B cell (primary cell): ENCODE measurements around the gene PAX2. TPM values are rescaled to one million over a fixed set of nuclear protein-coding genes. Genes with fewer than 3 reads are reported as not detected.

Experiments used
- ATAC-seq: fragments of 200-7000 bp; cut with Tn5 transposase; one replicate; pipeline ENCODE4 v1.10.0; 2021; ENCODE audit warnings: low read depth, mild to moderate bottlenecking, moderate number of reproducible peaks, moderate library complexity
- CTCF ChIA-PET: fragments of 350-600 bp; sonication (Branson Sonifier 250); formaldehyde crosslinking; loops from one replicate; lab custom pipeline; 2021; ENCODE audit warnings: antibody characterized with exemption, inconsistent platforms; lab: Charles Lee
- POLR2A ChIA-PET: fragments of 350-600 bp; sonication (Branson Sonifier 250); formaldehyde crosslinking; loops from one replicate; lab custom pipeline; 2021; ENCODE audit warnings: antibody characterized with exemption; lab: Charles Lee
- DNase-seq: peaks from one replicate; pipeline ENCODE4 v3.0.0; 2013
- H2AFZ ChIP-seq: 2 replicates; pipeline ENCODE4 v1.6.1; 2012; ENCODE audit warnings: mild to moderate bottlenecking, low read depth, low read length; ENCODE audit not compliant: insufficient read depth, poor library complexity, severe bottlenecking
- H3K27ac ChIP-seq, 2 donors: 1 replicate in 1 of 2; 2 replicates in 1 of 2; pipeline ENCODE4 v1.5.1; 2012 to 2013; ENCODE audit warnings: low read length in 2 of 2, mild to moderate bottlenecking in 2 of 2, moderate library complexity in 1 of 2
- H3K27me3 ChIP-seq, 4 experiments: fragments of 200-600 bp in 1 of 4; sonication (generic) in 1 of 4; replicated peaks in 1 of 4; 1 replicate in 2 of 4; 2 replicates in 2 of 4; pipeline versions ENCODE4 v1.6.1 to v1.7.0; 2013 to 2016; ENCODE audit warnings: low read length in 3 of 4, mild to moderate bottlenecking in 2 of 4, mixed read lengths in 1 of 4, moderate library complexity in 1 of 4; ENCODE audit not compliant: insufficient read depth in 4 of 4, control insufficient read depth in 3 of 4; ENCODE audit errors: control extremely low read depth in 1 of 4
- H3K36me3 ChIP-seq, 2 experiments: replicated peaks in 1 of 2; 1 replicate in 1 of 2; 2 replicates in 1 of 2; pipeline versions ENCODE4 v1.6.1 to v1.7.1; 2013; ENCODE audit warnings: low read length in 1 of 2; ENCODE audit not compliant: insufficient read depth in 2 of 2, control insufficient read depth in 1 of 2; ENCODE audit errors: control extremely low read depth in 1 of 2, extremely low read depth in 1 of 2
- H3K4me1 ChIP-seq, 2 donors: fragments of 200-600 bp in 1 of 2; sonication (generic) in 1 of 2; 1 replicate in 1 of 2; 2 replicates in 1 of 2; pipeline versions ENCODE4 v1.5.1 to v1.6.1; 2013 to 2017; ENCODE audit warnings: low read length in 2 of 2; ENCODE audit not compliant: control insufficient read depth in 2 of 2, insufficient read depth in 2 of 2
- H3K4me2 ChIP-seq: replicated peaks from 2 replicates; pipeline ENCODE3; 2012; ENCODE audit warnings: mild to moderate bottlenecking, low read depth, low read length; ENCODE audit not compliant: poor library complexity, severe bottlenecking
- H3K4me3 ChIP-seq, 5 experiments: fragments of 200-600 bp in 1 of 5; sonication (generic) in 1 of 5; 1 replicate in 3 of 5; 2 replicates in 2 of 5; pipeline versions ENCODE4 v1.5.1 to v1.7.0; 2011 to 2016; ENCODE audit warnings: low read length in 4 of 5, mild to moderate bottlenecking in 4 of 5, low read depth in 2 of 5, control low read depth in 1 of 5, moderate library complexity in 1 of 5; ENCODE audit not compliant: insufficient read depth in 1 of 5; ENCODE audit errors: control extremely low read depth in 1 of 5, extremely low read depth in 1 of 5
- H3K79me2 ChIP-seq: fragments of 200-600 bp; sonication (generic); one replicate; pipeline ENCODE4 v1.6.0; 2016; ENCODE audit warnings: low read length; ENCODE audit not compliant: control insufficient read depth, insufficient read depth
- H3K9ac ChIP-seq: fragments of 200-600 bp; sonication (generic); 2 replicates; pipeline ENCODE4 v1.6.1; 2017; ENCODE audit warnings: mild to moderate bottlenecking, low read length, moderate library complexity
- H3K9me3 ChIP-seq, 3 donors: one replicate each; pipeline versions ENCODE4 v1.6.1 to v1.7.1; 2013; ENCODE audit warnings: low read length in 2 of 3; ENCODE audit not compliant: control insufficient read depth in 2 of 3, insufficient read depth in 1 of 3; ENCODE audit errors: control extremely low read depth in 1 of 3
- H4K20me1 ChIP-seq: 2 replicates; pipeline ENCODE4 v1.6.0; 2012; ENCODE audit warnings: mild to moderate bottlenecking, low read length; ENCODE audit not compliant: insufficient read depth, control insufficient read depth, poor library complexity, severe bottlenecking
- H3K27ac Mint-ChIP-seq: one replicate; pipeline ENCODE4 v1.8.0; 2021; ENCODE audit warnings: mixed read lengths
- H3K27me3 Mint-ChIP-seq: one replicate; pipeline ENCODE4 v1.8.0; 2021; ENCODE audit warnings: mixed read lengths
- H3K4me1 Mint-ChIP-seq: one replicate; pipeline ENCODE4 v1.8.0; 2021; ENCODE audit warnings: mixed read lengths
- H3K4me3 Mint-ChIP-seq: one replicate; pipeline ENCODE4 v1.8.0; 2021; ENCODE audit warnings: mixed read lengths
- H3K9me3 Mint-ChIP-seq: one replicate; pipeline ENCODE4 v1.8.0; 2022; ENCODE audit warnings: mixed read lengths; ENCODE audit not compliant: insufficient read depth
- CTCF ChIP-seq: fragments of 200-600 bp; IDR thresholded peaks from one replicate; pipeline ENCODE4 v1.8.0; 2022; ENCODE audit warnings: antibody characterized with exemption, mild to moderate bottlenecking
- EZH2 ChIP-seq: IDR thresholded peaks from 2 replicates; pipeline ENCODE4 v1.6.1; 2012; ENCODE audit warnings: borderline replicate concordance, low read depth, mild to moderate bottlenecking, moderate library complexity, low read length; ENCODE audit not compliant: insufficient read depth, poor library complexity, severe bottlenecking
- WGBS: methylation state at CpG from one replicate; pipeline ENCODE4 v1.1.5; 2013; ENCODE audit warnings: missing lambda C conversion rate; ENCODE audit not compliant: insufficient coverage; 5-methylcytosine and 5-hydroxymethylcytosine counted together
- intact Hi-C: fragments of 100-400 bp; cut with micrococcal nuclease; formaldehyde crosslinking; loops from one replicate; pipeline ENCODE4 v1.10.0; 2022
- polyA plus RNA-seq: library from polyadenylated mRNA; depleted of rRNA; stranded (reverse); fragments of >200 nt; gene quantifications from 2 replicates; pipeline ENCODE4 v1.2.3, GENCODE V29; 2012
- total RNA-seq, 2 donors: library from RNA; stranded (reverse); fragments of 120-200 nt in 1 of 2; gene quantifications; 1 replicate in 1 of 2; 2 replicates in 1 of 2; pipeline versions ENCODE4 v1.2.3 to v1.2.4, GENCODE V29; 2013 to 2022

The PAX2 gene
- total and polyA plus RNA-seq, 2 donors (not counting 1 experiment from before 2014, with no cell fraction given) = 0.12 TPM; not detected in 1

GRCh38 chr10:100729862-100730724 lies 15.3 kb upstream of the PAX2 start:
- Histone ChIP-seq H3K4me3 (peak overlapping the region in 3 of 5 experiments; percentile 19 to 45 (median 41)), H3K4me1 (peaks cover 28 to 32% of the 10 kb centered on the region in 2 donors), H3K36me3 (no peaks in the 10 kb centered on the region), H3K4me2 (peak overlapping the region; percentile 85), H3K79me2 (no peaks in the 10 kb centered on the region), H3K9ac (peak overlapping the region; percentile 50), H3K27me3 (peaks cover 0 to 92% (median 51%) of the 10 kb centered on the region in 4 experiments), H3K9me3 (peaks cover 0 to 15% (median 0%) of the 10 kb centered on the region in 3 donors), H3K27ac (no peak overlapping the region), H2AFZ (no peak overlapping the region), H4K20me1 (no peaks in the 10 kb centered on the region)
- POLR2A ChIA-PET = no interaction called here
- Mint-ChIP-seq H3K9me3 (no peaks in the 10 kb centered on the region), H3K27ac (no peak overlapping the region), H3K4me3 (peak overlapping the region; percentile 73), H3K4me1 (peaks cover 35% of the 10 kb centered on the region), H3K27me3 (peaks cover 87% of the 10 kb centered on the region)
- intact Hi-C loops = no loop called here
- DNase-seq = no peak
- CTCF ChIA-PET = no interaction called here
- 7% methylated on average over 64 of the region's 68 CpGs for WGBS
- ATAC-seq = no peak
- TF ChIP-seq EZH2 = no peak
- TF ChIP-seq CTCF = no peak
